Measurements from ENCODE around the gene GPR158.

GRCh38 chr10:25169740-25170139 is 5.1 kb upstream of the GPR158 start:
- TF ChIP-seq CTCF (conservative IDR thresholded peaks at IDR 0.05 in 1 of 2, IDR thresholded peaks at IDR 0.05 in 1 of 2; ENCODE audit: low read depth in 1 of 2, low read length in 2 of 2), result no peak
- TF ChIP-seq EZH2 (IDR thresholded peaks at IDR 0.05; ENCODE audit: low read length, missing control alignments), result no peak

Data from fibroblast of lung (primary cell).